SK-N-SH treated with all-trans-retinoic acid at 6 μM for 48 hours (cell line): Measurements from ENCODE around the gene GPRASP3.

Source experiments
- ARNTL ChIP-seq: fragments of 450-650 bp; formaldehyde crosslinking; IDR thresholded peaks from 2 replicates; pipeline ENCODE4 v1.5.0; 2020; ENCODE audit warnings: low read depth, mild to moderate bottlenecking, moderate library complexity, borderline replicate concordance
- CREB5 ChIP-seq: fragments of 250-450 bp; sonication (Bioruptor Pico); IDR thresholded peaks from 2 replicates; pipeline ENCODE4 v1.5.1; 2020; ENCODE audit warnings: low read depth, mild to moderate bottlenecking, moderate library complexity
- GLIS3 ChIP-seq: fragments of 250-450 bp; sonication (Bioruptor Pico); IDR thresholded peaks from 2 replicates; pipeline ENCODE4 v1.5.0; 2020; ENCODE audit warnings: mild to moderate bottlenecking, moderate library complexity
- ISL1 ChIP-seq: fragments of 250-450 bp; sonication (Bioruptor Pico); IDR thresholded peaks from 2 replicates; pipeline ENCODE4 v2.1.2; 2022; ENCODE audit warnings: mild to moderate bottlenecking, moderate library complexity
- OSR1 ChIP-seq: fragments of 250-450 bp; sonication (Bioruptor Pico); IDR thresholded peaks from 2 replicates; pipeline ENCODE4 v1.8.0; 2022; ENCODE audit warnings: moderate library complexity, mild to moderate bottlenecking, inconsistent platforms
- PATZ1 ChIP-seq: fragments of 250-450 bp; sonication (Bioruptor Pico); IDR thresholded peaks from 2 replicates; pipeline ENCODE4 v1.8.0; 2020; ENCODE audit warnings: mild to moderate bottlenecking, moderate library complexity, borderline replicate concordance
- POU6F1 ChIP-seq: fragments of 250-450 bp; sonication (Bioruptor Pico); IDR thresholded peaks from 2 replicates; pipeline ENCODE4 v1.8.0; 2021; ENCODE audit warnings: low read depth, mild to moderate bottlenecking, moderate library complexity, borderline replicate concordance
- PPARA ChIP-seq: fragments of 250-450 bp; sonication (Bioruptor Pico); IDR thresholded peaks from 2 replicates; pipeline ENCODE4 v1.5.0; 2020; ENCODE audit warnings: mild to moderate bottlenecking, borderline replicate concordance
- RARB ChIP-seq: fragments of 250-450 bp; sonication (Bioruptor Pico); IDR thresholded peaks from 2 replicates; pipeline ENCODE4 v1.8.0; 2021; ENCODE audit warnings: mild to moderate bottlenecking, moderate library complexity
- TCF4 ChIP-seq: fragments of 250-450 bp; sonication (Bioruptor Pico); IDR thresholded peaks from 2 replicates; pipeline ENCODE4 v1.8.0; 2021; ENCODE audit warnings: mild to moderate bottlenecking, moderate library complexity, borderline replicate concordance
- TOX ChIP-seq: fragments of 250-450 bp; sonication (Bioruptor Pico); IDR thresholded peaks from 2 replicates; pipeline ENCODE4 v1.8.0; 2021; ENCODE audit warnings: mild to moderate bottlenecking, moderate library complexity, borderline replicate concordance
- TSHZ2 ChIP-seq: fragments of 250-450 bp; sonication (Bioruptor Pico); IDR thresholded peaks from 2 replicates; pipeline ENCODE4 v1.5.0; 2020; ENCODE audit warnings: mild to moderate bottlenecking, moderate library complexity
- ZFP3 ChIP-seq: fragments of 250-450 bp; sonication (Bioruptor Pico); IDR thresholded peaks from 2 replicates; pipeline ENCODE4 v1.5.0; 2020; ENCODE audit warnings: mild to moderate bottlenecking, moderate library complexity
- ZNF70 ChIP-seq: fragments of 450-650 bp; formaldehyde crosslinking; IDR thresholded peaks from 2 replicates; pipeline ENCODE4 v1.5.0; 2020; ENCODE audit warnings: mild to moderate bottlenecking, moderate library complexity

GRCh38 chrX:102765809-102766208, 45.3 kb downstream of the GPRASP3 start:
- TF ChIP-seq TOX (CRISPR knock-in tag) (no peak), TCF4 (CRISPR knock-in tag) (no peak), RARB (CRISPR knock-in tag) (no peak), ARNTL (no peak), PPARA (CRISPR knock-in tag) (no peak), CREB5 (no peak), PATZ1 (CRISPR knock-in tag) (no peak), ISL1 (no peak), ZNF70 (CRISPR knock-in tag) (no peak), POU6F1 (CRISPR knock-in tag) (no peak), ZFP3 (CRISPR knock-in tag) (no peak), TSHZ2 (CRISPR knock-in tag) (no peak), GLIS3 (CRISPR knock-in tag) (no peak), OSR1 (CRISPR knock-in tag) (no peak)
